Trophoblast cell (in vitro differentiated cells and primary cell): ENCODE data around the gene GRM5.
"Not testable (repeated sequence)": the region's sequence is repeated elsewhere in the genome, so short reads cannot be mapped to it uniquely, and the experiment has no call there.

Experiments used
- DNase-seq, 2 donors: peaks; one replicate each; pipeline ENCODE4 v3.0.0-alpha.2; 2016
- H2AFZ ChIP-seq: 2 replicates; pipeline ENCODE4 v1.6.1; 2013; ENCODE audit warnings: low read length, moderate library complexity, mild to moderate bottlenecking; ENCODE audit not compliant: insufficient read depth, poor library complexity
- H2AK5ac ChIP-seq: 2 replicates; pipeline ENCODE4 v1.6.1; 2013; ENCODE audit warnings: mild to moderate bottlenecking, low read length
- H2BK120ac ChIP-seq: 2 replicates; pipeline ENCODE4 v1.6.1; 2013; ENCODE audit warnings: low read length, mild to moderate bottlenecking, moderate library complexity; ENCODE audit not compliant: insufficient read depth, poor library complexity
- H2BK12ac ChIP-seq: 2 replicates; pipeline ENCODE4 v1.6.1; 2013; ENCODE audit warnings: mild to moderate bottlenecking, low read length, moderate library complexity
- H2BK5ac ChIP-seq: 2 replicates; pipeline ENCODE4 v1.6.1; 2013; ENCODE audit warnings: low read length, low read depth, moderate library complexity, mild to moderate bottlenecking; ENCODE audit not compliant: poor library complexity
- H3K14ac ChIP-seq: 2 replicates; pipeline ENCODE4 v1.6.1; 2013; ENCODE audit warnings: mild to moderate bottlenecking, low read length
- H3K18ac ChIP-seq: 2 replicates; pipeline ENCODE4 v1.6.1; 2013; ENCODE audit warnings: mild to moderate bottlenecking, low read length
- H3K23ac ChIP-seq: 2 replicates; pipeline ENCODE4 v1.6.1; 2013; ENCODE audit warnings: low read length
- H3K27ac ChIP-seq: 2 replicates; pipeline ENCODE4 v1.5.1; 2013; ENCODE audit warnings: low read depth, mild to moderate bottlenecking, inconsistent platforms, low read length, moderate library complexity
- H3K27me3 ChIP-seq: 2 replicates; pipeline ENCODE4 v1.6.1; 2013; ENCODE audit warnings: inconsistent platforms, mild to moderate bottlenecking, low read length, moderate library complexity; ENCODE audit not compliant: insufficient read depth
- H3K36me3 ChIP-seq, 2 experiments: 1 replicate in 1 of 2; 2 replicates in 1 of 2; pipeline ENCODE4 v1.6.1; 2013; ENCODE audit warnings: low read length in 2 of 2, mild to moderate bottlenecking in 2 of 2, moderate library complexity in 1 of 2; ENCODE audit not compliant: insufficient read depth in 2 of 2, control insufficient read depth in 1 of 2
- H3K4ac ChIP-seq: 2 replicates; pipeline ENCODE4 v1.6.1; 2013; ENCODE audit warnings: low read depth, mild to moderate bottlenecking, low read length, moderate library complexity
- H3K4me1 ChIP-seq, 2 experiments: 1 replicate in 1 of 2; 2 replicates in 1 of 2; pipeline ENCODE4 v1.6.1; 2013; ENCODE audit warnings: low read length in 2 of 2, mild to moderate bottlenecking in 2 of 2, moderate library complexity in 1 of 2; ENCODE audit not compliant: insufficient read depth in 2 of 2, control insufficient read depth in 1 of 2
- H3K4me2 ChIP-seq: 2 replicates; pipeline ENCODE4 v1.6.1; 2013; ENCODE audit warnings: inconsistent platforms, mild to moderate bottlenecking, low read length, moderate library complexity
- H3K4me3 ChIP-seq: 2 replicates; pipeline ENCODE4 v1.5.1; 2013; ENCODE audit warnings: mild to moderate bottlenecking, low read depth, low read length, inconsistent platforms
- H3K79me1 ChIP-seq: one replicate; pipeline ENCODE4 v1.6.1; 2013; ENCODE audit warnings: low read length
- H3K79me2 ChIP-seq: 2 replicates; pipeline ENCODE4 v1.6.1; 2013; ENCODE audit warnings: low read length, mild to moderate bottlenecking; ENCODE audit not compliant: control insufficient read depth, insufficient read depth, poor library complexity
- H3K9ac ChIP-seq: 2 replicates; pipeline ENCODE4 v1.6.1; 2013; ENCODE audit warnings: mild to moderate bottlenecking, low read length
- H3K9me3 ChIP-seq: 2 replicates; pipeline ENCODE4 v1.6.1; 2013; ENCODE audit warnings: low read depth, mild to moderate bottlenecking, control low read depth, inconsistent platforms, low read length; ENCODE audit not compliant: insufficient read depth
- H4K12ac ChIP-seq: 2 replicates; pipeline ENCODE4 v1.6.1; 2013; ENCODE audit warnings: low read depth, mild to moderate bottlenecking, low read length, moderate library complexity
- H4K8ac ChIP-seq: 2 replicates; pipeline ENCODE4 v1.6.1; 2013; ENCODE audit warnings: low read depth, mild to moderate bottlenecking, low read length, moderate library complexity
- H4K91ac ChIP-seq: one replicate; pipeline ENCODE4 v1.6.1; 2013; ENCODE audit warnings: low read depth, mild to moderate bottlenecking, low read length, moderate library complexity
- WGBS: extraction: QIAGEN DNeasy Blood & Tissue Kit; methylation state at CpG from one replicate; pipeline ENCODE4 v1.1.7; 2013; ENCODE audit warnings: missing lambda C conversion rate; ENCODE audit not compliant: insufficient read length, insufficient coverage; ENCODE audit errors: extremely low coverage; 5-methylcytosine and 5-hydroxymethylcytosine counted together

GRM5 gene

GRCh38 chr11:88536616-88537265 lies 529.0 kb downstream of the GRM5 start:
- Histone ChIP-seq H3K9ac (no peak overlapping the region), H4K12ac (no peak overlapping the region), H3K79me2 (no peaks in the 10 kb centered on the region), H3K9me3 (peaks cover 5% of the 10 kb centered on the region), H4K8ac (no peak overlapping the region), H2BK120ac (no peak overlapping the region), H3K4ac (no peak overlapping the region), H3K4me2 (no peak overlapping the region), H3K14ac (no peak overlapping the region), H2BK12ac (no peak overlapping the region), H4K91ac (no peak overlapping the region), H3K4me3 (no peak overlapping the region), H2AFZ (no peak overlapping the region), H3K23ac (no peak overlapping the region), H2BK5ac (no peak overlapping the region), H3K36me3 (no peaks in the 10 kb centered on the region), H3K27me3 (no peaks in the 10 kb centered on the region), H3K4me1 (no peaks in the 10 kb centered on the region), H2AK5ac (no peak overlapping the region), H3K27ac (no peak overlapping the region), H3K79me1 (no peaks in the 10 kb centered on the region), H3K18ac (no peak overlapping the region)
- DNase-seq: no peak
- no CpG with 5 or more reads among the region's 3 CpGs for whole genome bisulfite sequencing

- no peaks in the 10 kb centered on the region for H3K36me3 ChIP-seq
- H3K27ac ChIP-seq: no peak overlapping the region
- H3K79me1 ChIP-seq: no peaks in the 10 kb centered on the region
- no peak overlapping the region for H2BK5ac ChIP-seq
- no peak overlapping the region for H2BK120ac ChIP-seq
- no peak overlapping the region for H3K4ac ChIP-seq
- no peak overlapping the region for H4K8ac ChIP-seq
- H3K9ac ChIP-seq: no peak overlapping the region
- DNase-seq: peak in 1 of 2 donors; percentile 70
- H3K18ac ChIP-seq: no peak overlapping the region
- H3K14ac ChIP-seq: no peak overlapping the region
- no CpG with 5 or more reads among the region's 2 CpGs for WGBS
- no peak overlapping the region for H3K4me2 ChIP-seq
- H4K91ac ChIP-seq: no peak overlapping the region
- H2BK12ac ChIP-seq: no peak overlapping the region
- H3K27me3 ChIP-seq: no peaks in the 10 kb centered on the region
- H3K79me2 ChIP-seq: no peaks in the 10 kb centered on the region
- H3K23ac ChIP-seq: no peak overlapping the region
- no peak overlapping the region for H2AFZ ChIP-seq
- H3K4me3 ChIP-seq: no peak overlapping the region
- peaks cover 5% of the 10 kb centered on the region for H3K9me3 ChIP-seq
- H4K12ac ChIP-seq: no peak overlapping the region
- H3K4me1 ChIP-seq: no peaks in the 10 kb centered on the region
- no peak overlapping the region for H2AK5ac ChIP-seq
These were observed 529.8 kb downstream of the GRM5 start for GRCh38 chr11:88535916-88536547.

- H3K23ac ChIP-seq: no peak overlapping the region
- no peak overlapping the region for H3K4me2 ChIP-seq
- H4K8ac ChIP-seq: no peak overlapping the region
- no CpG with 5 or more reads among the region's 2 CpGs for WGBS
- no peak overlapping the region for H2BK120ac ChIP-seq
- no peaks in the 10 kb centered on the region for H3K36me3 ChIP-seq
- H3K18ac ChIP-seq: no peak overlapping the region
- H3K9ac ChIP-seq: no peak overlapping the region
- H4K91ac ChIP-seq: no peak overlapping the region
- no peaks in the 10 kb centered on the region for H3K27me3 ChIP-seq
- H2AFZ ChIP-seq: no peak overlapping the region
- no peak overlapping the region for H3K27ac ChIP-seq
- no peak overlapping the region for H2AK5ac ChIP-seq
- no peaks in the 10 kb centered on the region for H3K79me1 ChIP-seq
- no peak overlapping the region for H2BK5ac ChIP-seq
- H3K9me3 ChIP-seq: peaks cover 5% of the 10 kb centered on the region
- no peaks in the 10 kb centered on the region for H3K79me2 ChIP-seq
- H2BK12ac ChIP-seq: no peak overlapping the region
- no peak overlapping the region for H3K4me3 ChIP-seq
- H4K12ac ChIP-seq: no peak overlapping the region
- H3K4ac ChIP-seq: no peak overlapping the region
- H3K4me1 ChIP-seq: no peaks in the 10 kb centered on the region
- no peak overlapping the region for H3K14ac ChIP-seq
- no peak for DNase-seq
These were observed 530.5 kb downstream of the GRM5 start for GRCh38 chr11:88535266-88535665.

GRCh38 chr11:88534706-88535105 lies 531.1 kb downstream of the GRM5 start:
- not testable (repeated sequence) for H2BK5ac ChIP-seq, H4K8ac ChIP-seq, H4K91ac ChIP-seq, H3K27ac ChIP-seq, H2AFZ ChIP-seq, H3K18ac ChIP-seq, H3K4ac ChIP-seq, H3K4me1 ChIP-seq, H3K36me3 ChIP-seq, H3K79me2 ChIP-seq, H3K79me1 ChIP-seq, H3K27me3 ChIP-seq, H3K14ac ChIP-seq, H3K9me3 ChIP-seq, H2AK5ac ChIP-seq, H3K4me3 ChIP-seq, H3K9ac ChIP-seq, H4K12ac ChIP-seq, H2BK12ac ChIP-seq, H3K23ac ChIP-seq, H3K4me2 ChIP-seq, H2BK120ac ChIP-seq
- WGBS: no CpG with 5 or more reads among the region's 1 CpG
- DNase-seq: peak in 1 of 2 donors; percentile 21
